Activated B cell treated with CpG ODN at 0.5 μM for 24 hours (primary cell): ENCODE results near the gene SRR. TPM values are rescaled to one million over a fixed set of nuclear protein-coding genes. Genes with fewer than 3 reads are reported as not detected.

Experiments used
- ATAC-seq: fragments of 200-7000 bp; cut with Tn5 transposase; one replicate; pipeline ENCODE4 v1.10.0; 2021; ENCODE audit warnings: low read depth, mild to moderate bottlenecking, moderate library complexity
- CTCF ChIA-PET: fragments of 350-600 bp; sonication (Branson Sonifier 250); formaldehyde crosslinking; loops from one replicate; lab custom pipeline; 2021; ENCODE audit warnings: antibody characterized with exemption; lab: Charles Lee
- POLR2A ChIA-PET: fragments of 350-600 bp; sonication (Branson Sonifier 250); formaldehyde crosslinking; loops from one replicate; lab custom pipeline; 2021; ENCODE audit warnings: antibody characterized with exemption; lab: Charles Lee
- DNase-seq: peaks from one replicate; pipeline ENCODE4 v3.0.0; 2022
- H3K27ac Mint-ChIP-seq: one replicate; pipeline ENCODE4 v1.8.0; 2020; ENCODE audit warnings: mixed read lengths
- H3K27me3 Mint-ChIP-seq: one replicate; pipeline ENCODE4 v1.8.0; 2021; ENCODE audit warnings: mixed read lengths
- H3K36me3 Mint-ChIP-seq: one replicate; pipeline ENCODE4 v1.8.0; 2021; ENCODE audit warnings: low read depth, mixed read lengths
- H3K4me1 Mint-ChIP-seq: one replicate; pipeline ENCODE4 v1.8.0; 2021; ENCODE audit warnings: mixed read lengths
- H3K4me3 Mint-ChIP-seq: one replicate; pipeline ENCODE4 v1.8.0; 2020; ENCODE audit warnings: mild to moderate bottlenecking, mixed read lengths
- H3K9me3 Mint-ChIP-seq: one replicate; pipeline ENCODE4 v1.8.0; 2020; ENCODE audit warnings: mixed read lengths
- CTCF ChIP-seq: fragments of 200-600 bp; IDR thresholded peaks from one replicate; pipeline ENCODE4 v1.8.0; 2022; ENCODE audit warnings: antibody characterized with exemption, mild to moderate bottlenecking
- intact Hi-C: fragments of 100-400 bp; cut with micrococcal nuclease; formaldehyde crosslinking; loops from one replicate; pipeline ENCODE4 v1.15.1; 2024
- total RNA-seq: library from RNA; stranded (reverse); gene quantifications from 2 replicates; pipeline ENCODE4 v1.2.3, GENCODE V29; 2022

The SRR gene
- total RNA-seq, 1 donor from 2014 or later: 5.7 TPM

- TF ChIP-seq CTCF: no peak
- Mint-ChIP-seq H3K27me3 (no peaks in the 10 kb centered on the region), H3K4me1 (no peaks in the 10 kb centered on the region), H3K9me3 (no peaks in the 10 kb centered on the region), H3K27ac (no peak overlapping the region), H3K36me3 (peaks cover 39% of the 10 kb centered on the region), H3K4me3 (no peak overlapping the region)
- POLR2A ChIA-PET: no interaction called here
- DNase-seq (no peak), ATAC-seq (no peak)
- CTCF ChIA-PET: no interaction called here
- intact Hi-C loops: no loop called here
These were observed 61.4 kb downstream of the SRR start for GRCh38 chr17:2365132-2365531.

GRCh38 chr17:2366747-2367494, 63.2 kb downstream of the SRR start:
- intact Hi-C loops: no loop called here
- Mint-ChIP-seq H3K9me3 (no peaks in the 10 kb centered on the region), H3K27me3 (no peaks in the 10 kb centered on the region), H3K27ac (no peak overlapping the region), H3K4me3 (no peak overlapping the region), H3K4me1 (no peaks in the 10 kb centered on the region), H3K36me3 (peaks cover 33% of the 10 kb centered on the region)
- ChIA-PET CTCF (no interaction called here), POLR2A (no interaction called here)
- no peak for DNase-seq
- ATAC-seq: no peak
- no peak for TF ChIP-seq CTCF

DNA sequence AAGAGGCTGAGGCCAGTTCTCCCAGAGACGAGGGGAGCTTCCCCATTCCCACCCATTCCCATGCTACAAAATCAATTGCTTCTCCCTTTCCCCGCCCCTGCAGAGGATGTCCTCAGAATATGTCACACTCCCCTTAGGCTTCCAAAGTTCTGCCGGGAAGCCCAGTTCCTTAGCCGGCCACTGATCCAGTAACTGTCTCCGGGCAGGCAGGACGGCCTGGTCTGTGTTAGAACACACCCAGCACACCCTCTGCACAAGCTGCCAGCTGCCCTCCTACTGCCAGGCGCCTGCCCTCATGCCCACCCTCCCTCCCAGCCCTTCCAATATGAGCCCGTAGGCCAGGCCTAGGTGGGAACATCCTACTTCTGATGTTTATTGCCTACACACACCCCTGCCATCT, 64.6 kb downstream of the SRR start:
- intact Hi-C loops: no loop called here
- H3K36me3 Mint-ChIP-seq: peaks cover 31% of the 10 kb centered on the region
- H3K4me3 Mint-ChIP-seq: no peak overlapping the region
- ChIA-PET POLR2A (no interaction called here), CTCF (interaction anchor here (3.4 kb wide), 1 partner anchor 48 kb away, joined by 12 read pairs; no protein-coding TSS in a partner anchor)
- H3K27me3 Mint-ChIP-seq: no peaks in the 10 kb centered on the region
- no peaks in the 10 kb centered on the region for H3K4me1 Mint-ChIP-seq
- no peak for DNase-seq
- ATAC-seq: no peak
- H3K9me3 Mint-ChIP-seq: no peaks in the 10 kb centered on the region
- no peak for TF ChIP-seq CTCF
- H3K27ac Mint-ChIP-seq: no peak overlapping the region

DNA sequence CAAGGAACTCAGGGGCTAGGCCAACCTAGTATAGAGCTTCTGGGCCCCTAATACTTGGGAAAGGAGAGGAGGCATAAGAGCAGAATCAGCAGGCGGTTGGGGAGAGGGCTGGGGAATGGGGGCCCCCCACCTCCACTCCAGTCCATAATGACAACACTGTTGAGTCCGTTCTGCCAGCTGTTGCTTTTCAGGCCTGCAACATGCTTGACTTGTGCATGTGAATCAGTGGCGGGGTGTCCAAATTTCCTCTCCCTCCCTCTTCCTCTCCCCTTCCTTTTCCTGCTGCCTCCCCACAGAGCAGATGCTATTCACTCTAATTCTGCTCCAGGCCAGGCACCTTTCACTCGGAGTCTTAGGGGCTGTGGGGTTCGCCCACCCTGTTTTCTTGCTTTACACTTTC, 65.3 kb downstream of the SRR start:
- CTCF ChIA-PET: interaction anchor here (3.4 kb wide), 1 partner anchor 47 kb away, joined by 12 read pairs; no protein-coding TSS in a partner anchor
- Mint-ChIP-seq H3K27ac (no peak overlapping the region), H3K36me3 (peaks cover 32% of the 10 kb centered on the region), H3K9me3 (no peaks in the 10 kb centered on the region), H3K27me3 (no peaks in the 10 kb centered on the region), H3K4me3 (no peak overlapping the region), H3K4me1 (no peaks in the 10 kb centered on the region)
- POLR2A ChIA-PET: no interaction called here
- intact Hi-C loops: no loop called here
- DNase-seq (no peak), ATAC-seq (no peak)
- TF ChIP-seq CTCF: no peak

GRCh38 chr17:2369551-2370210, 65.9 kb downstream of the SRR start:
- no peak overlapping the region for H3K4me3 Mint-ChIP-seq
- H3K27ac Mint-ChIP-seq: no peak overlapping the region
- ChIA-PET POLR2A (no interaction called here), CTCF (interaction anchor here (3.4 kb wide), 1 partner anchor 47 kb away, joined by 12 read pairs; no protein-coding TSS in a partner anchor)
- peaks cover 29% of the 10 kb centered on the region for H3K36me3 Mint-ChIP-seq
- no peaks in the 10 kb centered on the region for H3K27me3 Mint-ChIP-seq
- ATAC-seq (no peak), DNase-seq (no peak)
- intact Hi-C loops: no loop called here
- no peaks in the 10 kb centered on the region for H3K9me3 Mint-ChIP-seq
- no peak for TF ChIP-seq CTCF
- H3K4me1 Mint-ChIP-seq: no peaks in the 10 kb centered on the region
